ENCODE measurements around the gene CADM1.

CADM1 gene

DNA sequence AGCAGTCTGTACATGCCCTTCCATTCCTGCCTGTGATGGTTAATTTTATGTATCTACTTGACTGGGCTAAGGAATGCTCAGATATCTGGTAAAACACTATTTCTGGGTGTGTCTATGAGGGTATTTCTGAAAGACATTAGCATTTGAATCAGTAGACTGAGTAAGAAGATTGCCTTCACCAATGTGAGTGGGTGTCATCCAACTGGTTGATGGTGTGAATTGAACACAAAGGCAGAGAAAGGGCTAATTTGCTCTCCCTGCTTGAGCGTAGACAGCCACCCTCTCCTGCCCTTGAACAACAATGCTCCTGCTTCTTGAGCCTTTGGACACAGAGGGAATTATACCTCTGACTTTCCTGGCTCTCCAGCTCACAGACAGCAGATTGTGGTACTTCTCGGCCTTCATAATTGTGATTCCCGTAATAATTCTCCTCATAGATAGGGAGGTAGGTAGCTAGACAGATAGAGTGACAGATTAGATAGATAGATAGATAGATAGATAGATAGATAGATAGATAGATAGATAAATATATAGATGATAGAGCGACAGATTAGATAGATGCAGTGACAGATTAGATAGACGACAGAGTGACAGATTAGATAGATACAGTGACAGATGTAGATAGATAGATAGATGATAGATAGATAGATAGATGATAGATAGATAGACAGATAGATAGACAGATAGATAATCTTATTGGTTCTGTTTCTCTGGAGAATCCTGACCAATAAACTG lies 370.6 kb downstream of the CADM1 start:
- H3K79me2 ChIP-seq (ENCODE audit: insufficient read depth, low read length), result no peaks in the 10 kb centered on the region
- TF ChIP-seq, protein P1, sequence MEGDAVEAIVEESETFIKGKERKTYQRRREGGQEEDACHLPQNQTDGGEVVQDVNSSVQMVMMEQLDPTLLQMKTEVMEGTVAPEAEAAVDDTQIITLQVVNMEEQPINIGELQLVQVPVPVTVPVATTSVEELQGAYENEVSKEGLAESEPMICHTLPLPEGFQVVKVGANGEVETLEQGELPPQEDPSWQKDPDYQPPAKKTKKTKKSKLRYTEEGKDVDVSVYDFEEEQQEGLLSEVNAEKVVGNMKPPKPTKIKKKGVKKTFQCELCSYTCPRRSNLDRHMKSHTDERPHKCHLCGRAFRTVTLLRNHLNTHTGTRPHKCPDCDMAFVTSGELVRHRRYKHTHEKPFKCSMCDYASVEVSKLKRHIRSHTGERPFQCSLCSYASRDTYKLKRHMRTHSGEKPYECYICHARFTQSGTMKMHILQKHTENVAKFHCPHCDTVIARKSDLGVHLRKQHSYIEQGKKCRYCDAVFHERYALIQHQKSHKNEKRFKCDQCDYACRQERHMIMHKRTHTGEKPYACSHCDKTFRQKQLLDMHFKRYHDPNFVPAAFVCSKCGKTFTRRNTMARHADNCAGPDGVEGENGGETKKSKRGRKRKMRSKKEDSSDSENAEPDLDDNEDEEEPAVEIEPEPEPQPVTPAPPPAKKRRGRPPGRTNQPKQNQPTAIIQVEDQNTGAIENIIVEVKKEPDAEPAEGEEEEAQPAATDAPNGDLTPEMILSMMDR (IDR thresholded peaks at IDR 0.05; ENCODE audit: borderline replicate concordance, extremely low read depth, low read length, poor library complexity, severe bottlenecking), result no peak
- no peak for TF ChIP-seq EZH2 (IDR thresholded peaks at IDR 0.05; ENCODE audit: borderline replicate concordance, low read depth, low read length, severe bottlenecking)
- H3K36me3 ChIP-seq (ENCODE audit: insufficient read depth, low read length), result no peaks in the 10 kb centered on the region
- H4K20me1 ChIP-seq (ENCODE audit: insufficient read depth, low read length), result no peaks in the 10 kb centered on the region
- ATAC-seq (ENCODE audit: insufficient read depth, low read depth) (no peak), DNase-seq (no peak)
- no peaks in the 10 kb centered on the region for H3K9me3 ChIP-seq (ENCODE audit: insufficient read depth, low read length, severe bottlenecking)
- no peak overlapping the region for H3K4me2 ChIP-seq (ENCODE audit: insufficient read depth, low read length)
- no peak overlapping the region for H2AFZ ChIP-seq (ENCODE audit: low read depth, low read length)
- H3K4me3 ChIP-seq (ENCODE audit: low read depth in 1 of 2, low read length in 2 of 2), result no peak overlapping the region
- no peak overlapping the region for H3K9ac ChIP-seq (ENCODE audit: low read depth, low read length)
- no peaks in the 10 kb centered on the region for H3K27me3 ChIP-seq (ENCODE audit: insufficient read depth, low read length, poor library complexity)
- H3K4me1 ChIP-seq (ENCODE audit: insufficient read depth, low read length), result no peaks in the 10 kb centered on the region
- H3K27ac ChIP-seq (ENCODE audit: low read length), result no peak overlapping the region

DNA sequence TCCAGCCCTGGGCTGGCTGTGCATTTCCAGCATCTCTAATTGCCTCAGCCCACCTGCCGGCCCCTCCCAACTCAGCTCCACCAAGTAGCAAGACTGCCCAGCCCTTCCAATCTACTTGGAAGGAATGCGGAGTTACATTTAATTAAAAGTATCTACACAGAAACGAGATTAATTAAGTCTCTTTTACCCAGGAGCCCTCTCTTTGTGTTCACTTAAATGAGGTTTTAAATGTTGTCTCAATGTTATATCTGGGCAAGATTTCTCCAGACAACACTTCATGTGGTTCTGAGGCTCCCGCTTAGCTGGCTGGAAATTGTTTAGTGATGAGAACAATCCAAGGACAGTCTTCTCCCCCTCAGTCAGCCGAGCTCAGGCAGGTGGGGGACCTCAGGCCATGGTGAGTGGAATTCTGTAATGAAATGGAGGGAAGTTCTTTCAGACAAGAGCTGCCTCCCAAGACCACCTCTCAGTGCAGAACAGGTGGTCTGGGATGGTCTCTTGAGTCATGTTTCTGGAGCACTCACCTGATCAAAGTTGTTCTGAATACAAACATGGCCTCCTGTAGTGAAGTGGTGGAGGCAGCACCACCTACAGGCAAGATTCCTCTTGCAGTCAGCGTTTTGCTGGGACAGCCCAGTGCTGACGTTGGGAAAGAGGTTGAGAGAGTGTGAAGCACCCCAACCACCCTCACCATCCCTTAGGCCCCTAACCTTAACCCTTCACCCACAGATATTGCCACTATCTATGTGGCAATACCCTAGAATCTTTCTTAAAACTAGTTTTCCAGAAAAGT lies 371.6 kb downstream of the CADM1 start:
- H4K20me1 ChIP-seq (ENCODE audit: insufficient read depth, low read length), result no peaks in the 10 kb centered on the region
- no peak overlapping the region for H2AFZ ChIP-seq (ENCODE audit: low read depth, low read length)
- no peak overlapping the region for H3K27ac ChIP-seq (ENCODE audit: low read length)
- H3K4me1 ChIP-seq (ENCODE audit: insufficient read depth, low read length), result no peaks in the 10 kb centered on the region
- H3K9ac ChIP-seq (ENCODE audit: low read depth, low read length), result no peak overlapping the region
- no peaks in the 10 kb centered on the region for H3K79me2 ChIP-seq (ENCODE audit: insufficient read depth, low read length)
- H3K36me3 ChIP-seq (ENCODE audit: insufficient read depth, low read length), result no peaks in the 10 kb centered on the region
- no peaks in the 10 kb centered on the region for H3K27me3 ChIP-seq (ENCODE audit: insufficient read depth, low read length, poor library complexity)
- no peak for DNase-seq
- H3K4me3 ChIP-seq (ENCODE audit: low read depth in 1 of 2, low read length in 2 of 2), result no peak overlapping the region
- no peak overlapping the region for H3K4me2 ChIP-seq (ENCODE audit: insufficient read depth, low read length)
- H3K9me3 ChIP-seq (ENCODE audit: insufficient read depth, low read length, severe bottlenecking), result no peaks in the 10 kb centered on the region
- ATAC-seq (ENCODE audit: insufficient read depth, low read depth), result no peak
- no peak for TF ChIP-seq EZH2 (IDR thresholded peaks at IDR 0.05; ENCODE audit: borderline replicate concordance, low read depth, low read length, severe bottlenecking)
- TF ChIP-seq, protein P1 (IDR thresholded peaks at IDR 0.05; ENCODE audit: borderline replicate concordance, extremely low read depth, low read length, poor library complexity, severe bottlenecking), result peak; percentile 41

DNA sequence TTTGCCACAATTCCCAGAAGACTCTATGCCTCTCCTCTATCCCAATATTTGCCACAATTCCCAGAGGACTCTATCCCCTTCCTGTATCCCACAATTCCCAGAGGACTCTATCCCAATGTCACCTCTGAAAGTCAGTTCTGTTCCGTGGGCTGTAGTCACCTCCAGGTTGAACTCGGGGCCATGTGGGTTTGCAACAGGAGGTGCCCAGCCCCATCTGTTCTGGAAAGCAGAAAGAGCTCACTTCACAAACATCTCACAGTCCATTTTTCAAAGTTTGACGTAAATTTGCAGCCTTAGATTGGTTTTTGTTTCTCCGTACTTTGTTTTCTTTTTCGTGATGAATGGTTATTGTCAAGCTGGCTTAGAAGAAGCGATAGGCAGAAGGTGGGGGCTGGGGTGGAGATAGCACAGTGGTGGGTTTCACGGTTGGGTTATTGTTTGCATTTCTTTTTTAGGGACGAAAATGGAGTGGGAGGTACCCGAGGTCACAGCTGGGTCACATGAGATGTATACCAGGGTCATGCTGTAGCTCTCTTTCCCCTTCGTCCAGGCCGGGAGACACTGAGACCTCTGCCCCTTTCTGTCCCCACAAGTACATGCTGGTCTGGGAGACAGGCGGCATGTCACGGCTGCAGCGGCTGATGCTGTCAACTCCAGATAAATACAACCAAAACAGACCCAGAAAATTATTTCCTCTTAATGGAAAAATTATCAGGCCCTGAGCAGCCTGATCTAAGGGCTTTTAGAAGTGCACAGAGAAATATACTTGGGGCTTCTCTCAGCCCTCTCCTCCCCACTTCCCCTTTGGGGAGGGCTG lies 374.5 kb downstream of the CADM1 start:
- H4K20me1 ChIP-seq (ENCODE audit: insufficient read depth, low read length), result no peaks in the 10 kb centered on the region
- H3K9ac ChIP-seq (ENCODE audit: low read depth, low read length), result no peak overlapping the region
- TF ChIP-seq EZH2 (IDR thresholded peaks at IDR 0.05; ENCODE audit: borderline replicate concordance, low read depth, low read length, severe bottlenecking), result no peak
- TF ChIP-seq, protein P1 (IDR thresholded peaks at IDR 0.05; ENCODE audit: borderline replicate concordance, extremely low read depth, low read length, poor library complexity, severe bottlenecking), result no peak
- H3K27ac ChIP-seq (ENCODE audit: low read length), result no peak overlapping the region
- DNase-seq, result no peak
- H3K9me3 ChIP-seq (ENCODE audit: insufficient read depth, low read length, severe bottlenecking), result no peaks in the 10 kb centered on the region
- no peaks in the 10 kb centered on the region for H3K36me3 ChIP-seq (ENCODE audit: insufficient read depth, low read length)
- no peak for ATAC-seq (ENCODE audit: insufficient read depth, low read depth)
- H3K4me3 ChIP-seq (ENCODE audit: low read depth in 1 of 2, low read length in 2 of 2), result no peak overlapping the region
- no peaks in the 10 kb centered on the region for H3K4me1 ChIP-seq (ENCODE audit: insufficient read depth, low read length)
- H2AFZ ChIP-seq (ENCODE audit: low read depth, low read length), result no peak overlapping the region
- H3K4me2 ChIP-seq (ENCODE audit: insufficient read depth, low read length), result no peak overlapping the region
- no peaks in the 10 kb centered on the region for H3K27me3 ChIP-seq (ENCODE audit: insufficient read depth, low read length, poor library complexity)
- no peaks in the 10 kb centered on the region for H3K79me2 ChIP-seq (ENCODE audit: insufficient read depth, low read length)

All from DND-41 (cell line).